HUES6 (cell line): ENCODE measurements around the gene ATP5PB.

ENCODE experiments used
- H3K27ac ChIP-seq: 2 replicates; pipeline ENCODE4 v1.7.0; 2013; ENCODE audit warnings: low read depth, mild to moderate bottlenecking, low read length, inconsistent platforms
- H3K27me3 ChIP-seq: 2 replicates; pipeline ENCODE4 v1.6.1; 2013; ENCODE audit warnings: low read length; ENCODE audit not compliant: control insufficient read depth, insufficient read depth
- H3K36me3 ChIP-seq: 2 replicates; pipeline ENCODE4 v1.6.1; 2013; ENCODE audit warnings: low read length; ENCODE audit not compliant: control insufficient read depth, insufficient read depth
- H3K4me1 ChIP-seq: 2 replicates; pipeline ENCODE4 v1.6.1; 2013; ENCODE audit warnings: low read length; ENCODE audit not compliant: control insufficient read depth, insufficient read depth
- H3K4me3 ChIP-seq: 2 replicates; pipeline ENCODE4 v1.5.1; 2013; ENCODE audit warnings: low read depth, low read length
- H3K9ac ChIP-seq: one replicate; pipeline ENCODE4 v1.6.1; 2013; ENCODE audit warnings: mild to moderate bottlenecking, low read length
- H3K9me3 ChIP-seq: 2 replicates; pipeline ENCODE4 v1.6.1; 2013; ENCODE audit warnings: low read depth, low read length; ENCODE audit not compliant: control insufficient read depth, insufficient read depth

ATP5PB gene

DNA sequence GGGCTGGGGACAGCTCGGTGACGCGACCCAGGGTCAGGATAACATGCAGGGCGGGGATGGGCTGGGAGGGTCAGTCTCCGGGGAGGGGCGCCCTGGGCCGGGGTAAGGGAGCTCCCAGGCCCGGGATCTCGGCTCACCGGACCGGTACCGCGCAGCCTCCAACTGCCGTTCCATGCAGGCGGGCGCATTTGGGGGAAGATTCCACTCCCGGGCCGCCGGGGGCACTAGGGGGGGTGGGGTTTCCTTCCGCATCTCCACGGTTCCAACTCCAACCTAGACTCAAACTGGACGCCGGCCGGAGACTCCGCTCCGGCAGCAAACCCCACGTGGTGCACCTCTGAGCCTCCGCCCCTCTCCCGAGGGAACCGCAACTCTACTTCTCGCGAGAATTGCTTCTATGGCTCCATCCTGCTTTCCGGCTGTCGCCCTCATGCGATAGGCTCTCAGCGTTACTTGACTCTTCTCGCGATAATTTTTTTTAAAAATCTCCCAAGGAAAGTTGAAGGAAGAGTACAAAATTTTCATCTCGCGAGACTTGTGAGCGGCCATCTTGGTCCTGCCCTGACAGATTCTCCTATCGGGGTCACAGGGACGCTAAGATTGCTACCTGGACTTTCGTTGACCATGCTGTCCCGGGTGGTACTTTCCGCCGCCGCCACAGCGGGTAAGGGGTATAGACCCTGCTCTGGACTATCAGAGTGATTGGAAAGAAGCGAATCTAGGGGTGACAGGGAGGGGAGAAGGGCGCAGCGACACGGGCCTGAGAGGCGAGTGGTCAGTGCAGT is at the start of gene ATP5PB, which contains the start of gene WDR77:
ATP5PB (plus strand) TSS at position 547 of the 785 bp plus-strand sequence; CDS start at position 625, 78 bp downstream.
WDR77 (minus strand) TSS at position 339 of the 785 bp plus-strand sequence; CDS start at position 252, 87 bp downstream.
- Histone ChIP-seq H3K9ac (peak within 1 kb of the TSS; percentile 98), H3K27ac (peak within 1 kb of the TSS; percentile 75; the same call in 1 of the 2 replicates), H3K4me1 (peaks cover 11% of the 10 kb centered on the region), H3K27me3 (no peaks in the 10 kb centered on the region), H3K9me3 (no peaks in the 10 kb centered on the region), H3K4me3 (peak within 1 kb of the TSS; percentile 87), H3K36me3 (peaks cover 44% of the 10 kb centered on the region)

DNA sequence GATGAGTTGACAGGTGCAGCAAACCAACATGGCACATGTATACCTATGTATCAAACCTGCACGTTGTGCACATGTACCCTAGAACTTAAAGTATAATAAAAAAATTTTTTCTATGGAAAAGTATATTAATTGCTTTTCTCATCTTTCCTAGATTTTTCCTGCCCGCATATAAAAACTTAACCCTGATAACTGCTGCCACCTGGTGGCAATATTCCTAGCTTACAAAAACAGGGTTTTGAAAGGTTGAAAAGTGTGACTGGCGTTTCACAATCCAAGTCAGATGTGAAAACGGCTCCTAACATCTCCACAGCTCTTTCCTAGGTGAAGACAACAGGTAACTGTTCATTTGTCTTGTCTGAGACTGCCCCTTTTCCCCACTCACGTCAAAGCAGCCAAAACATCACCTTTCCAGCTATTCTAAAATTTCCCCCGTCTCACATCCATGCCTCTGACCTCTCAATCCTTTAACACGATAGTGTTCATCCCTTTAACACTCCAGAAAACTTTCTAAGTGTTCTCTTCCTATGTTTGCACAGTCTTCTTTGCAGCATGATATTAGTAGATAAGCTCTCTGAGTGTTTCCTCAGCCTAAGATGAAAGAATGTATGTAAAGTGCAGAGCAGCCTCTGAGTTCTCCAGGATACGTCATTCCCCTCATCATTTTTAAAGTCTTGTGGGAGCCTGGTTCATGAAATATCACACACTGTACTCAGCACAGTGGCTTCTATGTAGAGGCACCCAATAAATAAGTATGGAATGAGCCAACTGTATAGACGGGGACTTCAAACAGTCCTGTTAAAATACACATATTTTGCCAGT is 49.3 kb upstream of the ATP5PB start:
- H3K36me3 ChIP-seq = no peaks in the 10 kb centered on the region
- peaks cover 2% of the 10 kb centered on the region; the same call in 1 of the 2 replicates for H3K4me1 ChIP-seq
- no peak overlapping the region for H3K9ac ChIP-seq
- H3K4me3 ChIP-seq = no peak overlapping the region
- no peaks in the 10 kb centered on the region for H3K27me3 ChIP-seq
- H3K9me3 ChIP-seq = no peaks in the 10 kb centered on the region; the same call in 1 of the 2 replicates
- no peak overlapping the region for H3K27ac ChIP-seq

DNA sequence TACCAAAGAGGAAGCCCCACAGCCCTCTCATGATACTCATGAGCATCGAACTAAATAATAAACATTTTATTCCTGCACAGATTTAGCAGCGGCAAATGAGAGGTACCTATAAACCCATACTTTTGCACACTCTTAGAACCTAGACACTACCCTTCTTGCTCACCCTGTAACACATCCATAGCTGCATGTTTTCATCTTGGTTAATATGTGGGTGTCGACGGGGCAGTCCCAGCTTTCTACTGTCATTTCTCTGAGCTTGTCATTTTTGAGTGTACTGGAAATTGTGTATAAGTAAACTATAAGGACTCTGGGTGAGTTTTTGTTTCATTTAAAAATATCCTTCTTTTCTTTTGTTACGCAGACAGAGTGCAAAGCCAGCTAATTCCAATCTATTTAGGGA is 47.2 kb upstream of the ATP5PB start:
- Histone ChIP-seq H3K27ac (no peak overlapping the region), H3K9me3 (no peaks in the 10 kb centered on the region; the same call in 1 of the 2 replicates), H3K27me3 (no peaks in the 10 kb centered on the region), H3K9ac (no peak overlapping the region), H3K36me3 (no peaks in the 10 kb centered on the region), H3K4me1 (peaks cover 2% of the 10 kb centered on the region; the same call in 1 of the 2 replicates), H3K4me3 (no peak overlapping the region)

DNA sequence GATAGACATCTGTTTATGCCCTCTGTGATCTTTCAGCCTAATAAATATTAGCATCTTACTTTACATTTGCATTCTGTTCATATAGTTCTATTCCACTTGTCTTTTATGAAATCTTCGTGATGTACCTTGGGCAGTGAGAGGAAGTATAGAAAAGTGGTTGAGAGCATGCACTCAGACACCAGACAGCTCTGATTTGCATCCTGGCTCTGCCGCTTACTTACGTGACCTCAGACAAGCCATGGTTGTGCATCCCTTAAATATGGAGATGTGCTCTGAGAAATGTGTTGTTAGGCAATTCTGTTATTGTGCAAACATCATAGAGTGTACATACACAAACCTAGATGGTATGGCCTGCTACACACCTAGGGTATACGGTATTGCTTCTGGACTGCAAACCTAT is 44.7 kb upstream of the ATP5PB start:
- H3K9me3 ChIP-seq = no peaks in the 10 kb centered on the region
- no peak overlapping the region for H3K4me3 ChIP-seq
- H3K36me3 ChIP-seq = no peaks in the 10 kb centered on the region
- peaks cover 2% of the 10 kb centered on the region; the same call in 1 of the 2 replicates for H3K4me1 ChIP-seq
- no peaks in the 10 kb centered on the region for H3K27me3 ChIP-seq
- no peak overlapping the region for H3K27ac ChIP-seq
- H3K9ac ChIP-seq = no peak overlapping the region

DNA sequence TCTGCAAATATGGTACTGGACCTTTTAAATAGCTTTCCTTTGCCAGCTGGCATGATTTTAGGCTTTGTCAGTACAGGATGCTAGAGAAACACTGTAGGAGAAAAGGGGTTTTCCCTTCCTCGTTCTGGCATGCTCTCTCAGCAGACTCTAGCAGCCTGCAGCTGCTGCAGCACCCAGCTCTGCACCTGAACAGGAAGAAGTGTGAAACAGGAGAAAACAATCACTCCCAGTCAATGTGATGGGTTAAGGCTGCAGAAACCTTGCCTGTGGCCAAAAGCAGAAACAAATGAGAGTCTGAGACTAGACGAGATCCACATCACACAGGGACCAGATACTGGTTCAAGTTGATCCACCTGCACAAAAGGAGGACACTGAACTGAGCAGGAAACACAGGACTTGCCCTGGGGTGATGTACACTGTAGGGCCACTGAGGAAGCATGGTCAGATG is 42.9 kb upstream of the ATP5PB start:
- no peaks in the 10 kb centered on the region for H3K36me3 ChIP-seq
- H3K4me1 ChIP-seq = no peaks in the 10 kb centered on the region
- H3K9ac ChIP-seq = no peak overlapping the region
- no peak overlapping the region for H3K4me3 ChIP-seq
- no peaks in the 10 kb centered on the region for H3K27me3 ChIP-seq
- no peak overlapping the region for H3K27ac ChIP-seq
- no peaks in the 10 kb centered on the region for H3K9me3 ChIP-seq

GRCh38 chr1:111407301-111407700 is 42.0 kb upstream of the ATP5PB start:
- no peaks in the 10 kb centered on the region for H3K9me3 ChIP-seq
- no peak overlapping the region for H3K9ac ChIP-seq
- no peaks in the 10 kb centered on the region for H3K36me3 ChIP-seq
- H3K4me1 ChIP-seq = no peaks in the 10 kb centered on the region
- no peak overlapping the region for H3K4me3 ChIP-seq
- no peaks in the 10 kb centered on the region for H3K27me3 ChIP-seq
- no peak overlapping the region for H3K27ac ChIP-seq

- H3K27ac ChIP-seq = no peak overlapping the region
These were observed 36.4 kb upstream of the ATP5PB start for GRCh38 chr1:111412839-111413238.

GRCh38 chr1:111414756-111415155 is 34.5 kb upstream of the ATP5PB start:
- no peak overlapping the region for H3K27ac ChIP-seq
- H3K4me1 ChIP-seq = peaks cover 10% of the 10 kb centered on the region; the same call in 1 of the 2 replicates
- H3K9me3 ChIP-seq = no peaks in the 10 kb centered on the region
- no peak overlapping the region for H3K9ac ChIP-seq
- no peaks in the 10 kb centered on the region for H3K27me3 ChIP-seq
- no peak overlapping the region for H3K4me3 ChIP-seq
- H3K36me3 ChIP-seq = no peaks in the 10 kb centered on the region; the same call in 1 of the 2 replicates

More at GRCh38 chr1:111412839-111413238, 36.4 kb upstream of the ATP5PB start:
- Histone ChIP-seq H3K27me3 (no peaks in the 10 kb centered on the region), H3K4me1 (0 out of 2 replicates have a peak, but pooled peaks cover 3% of the 10 kb centered on the region), H3K36me3 (no peaks in the 10 kb centered on the region; the same call in 1 of the 2 replicates), H3K9ac (no peak overlapping the region), H3K9me3 (no peaks in the 10 kb centered on the region), H3K4me3 (no peak overlapping the region)

- Histone ChIP-seq H3K4me3 (no peak overlapping the region), H3K27ac (no peak overlapping the region), H3K27me3 (no peaks in the 10 kb centered on the region), H3K36me3 (no peaks in the 10 kb centered on the region; the same call in 1 of the 2 replicates), H3K9ac (no peak overlapping the region), H3K9me3 (no peaks in the 10 kb centered on the region), H3K4me1 (peaks cover 10% of the 10 kb centered on the region; the same call in 1 of the 2 replicates)
These were observed 33.8 kb upstream of the ATP5PB start for GRCh38 chr1:111415461-111415860.

DNA sequence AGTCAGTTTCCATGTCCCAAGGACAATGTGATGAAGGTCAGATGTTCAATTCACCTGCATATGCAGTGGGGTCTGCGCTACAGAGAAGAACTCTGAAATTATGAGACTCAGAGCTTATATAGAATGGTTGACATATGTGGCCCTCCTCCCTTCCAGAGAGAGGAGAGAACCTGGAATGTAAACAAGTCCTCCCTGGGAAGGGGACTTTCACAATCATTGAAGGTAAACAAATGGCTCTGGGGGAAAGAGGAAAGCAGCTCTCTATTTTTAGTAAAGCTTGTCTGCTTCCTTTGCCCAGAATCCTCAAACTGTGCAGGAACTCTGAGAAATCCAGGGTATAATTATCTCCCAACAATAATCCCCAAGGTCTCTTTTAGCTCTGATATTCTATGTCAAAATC is 31.5 kb upstream of the ATP5PB start:
- Histone ChIP-seq H3K4me3 (no peak overlapping the region), H3K27me3 (no peaks in the 10 kb centered on the region), H3K27ac (no peak overlapping the region), H3K9me3 (no peaks in the 10 kb centered on the region), H3K9ac (no peak overlapping the region), H3K36me3 (no peaks in the 10 kb centered on the region; the same call in 1 of the 2 replicates), H3K4me1 (peaks cover 10% of the 10 kb centered on the region; the same call in 1 of the 2 replicates)
